Left renal cortex interstitium (tissue), 4 donors: Measurements from ENCODE around the gene MFAP4. TPM values are rescaled to one million over a fixed set of nuclear protein-coding genes. Genes with fewer than 3 reads are reported as not detected.

Experiments used
- DNase-seq, 4 donors: peaks; one replicate each; pipeline ENCODE4 v3.0.0-alpha.2; 2013; ENCODE audit warnings: low read depth in 4 of 4, low spot score in 2 of 4, missing footprints in 1 of 4
- polyA plus RNA-seq, 4 donors: library from polyadenylated mRNA; unstranded; fragments of 120-200 nt; gene quantifications; one replicate each; pipeline ENCODE4 v1.2.1, GENCODE V29; 2013; ENCODE audit not compliant: insufficient read length in 4 of 4

Gene MFAP4
- polyA plus RNA-seq, 4 donors, result 147 to 349 (median 244) TPM

GRCh38 chr17:19410875-19411620 is 24.1 kb upstream of the MFAP4 start, which contains the start of gene RNF112:
Gene RNF112, plus strand, starts transcription at chr17:19411232. Its CDS starts 177 bp downstream, at chr17:19411409.
- DNase-seq, result no peak

- DNase-seq, result no peak
Observed at GRCh38 chr17:19410091-19410490, 23.1 kb upstream of the MFAP4 start.

GRCh38 chr17:19409509-19409908 is 22.5 kb upstream of the MFAP4 start:
- DNase-seq, result no peak

GRCh38 chr17:19409066-19409465 is 22.1 kb upstream of the MFAP4 start:
- DNase-seq, result no peak

GRCh38 chr17:19408346-19408710 is 21.3 kb upstream of the MFAP4 start:
- DNase-seq, result no peak

- no peak for DNase-seq
Observed at GRCh38 chr17:19407601-19408345, 20.8 kb upstream of the MFAP4 start.

- no peak for DNase-seq
Observed at GRCh38 chr17:19405114-19405513, 18.1 kb upstream of the MFAP4 start.

GRCh38 chr17:19404264-19404663 is 17.3 kb upstream of the MFAP4 start:
- DNase-seq, result no peak

GRCh38 chr17:19403021-19403420 is 16.0 kb upstream of the MFAP4 start:
- DNase-seq, result no peak

- no peak for DNase-seq
Observed at GRCh38 chr17:19402171-19402570, 15.2 kb upstream of the MFAP4 start.

- no peak for DNase-seq
Observed at GRCh38 chr17:19401321-19402010, 14.5 kb upstream of the MFAP4 start.

GRCh38 chr17:19399750-19400450 is 12.9 kb upstream of the MFAP4 start:
- DNase-seq, result no peak

GRCh38 chr17:19398301-19399181 is 11.6 kb upstream of the MFAP4 start:
- no peak for DNase-seq

GRCh38 chr17:19397556-19398041 is 10.6 kb upstream of the MFAP4 start:
- DNase-seq, result no peak

GRCh38 chr17:19392303-19392702 is 5.3 kb upstream of the MFAP4 start:
- no peak for DNase-seq

- DNase-seq, result no peak
Observed at GRCh38 chr17:19391432-19391831, 4.4 kb upstream of the MFAP4 start.

- DNase-seq, result no peak
Observed at GRCh38 chr17:19390951-19391350, 4.0 kb upstream of the MFAP4 start.

- no peak for DNase-seq
Observed at GRCh38 chr17:19388791-19389785, 2.1 kb upstream of the MFAP4 start.
